MM.1S (cell line): Measurements from ENCODE around the gene SMOC2.

Source experiments
- CTCF ChIP-seq: fragments of 300-600 bp; sonication (generic); IDR thresholded peaks from 2 replicates; pipeline ENCODE4 v1.5.1; 2016; ENCODE audit warnings: antibody characterized with exemption, low read length, mixed read lengths
- EZH2 ChIP-seq: fragments of 300-600 bp; sonication (generic); optimal IDR thresholded peaks from 2 replicates; pipeline ENCODE3; 2017; ENCODE audit warnings: low read depth, mild to moderate bottlenecking, antibody characterized with exemption, low read length, mixed read lengths
- EZH2phosphoT487 ChIP-seq: fragments of 300-600 bp; sonication (generic); IDR thresholded peaks from 2 replicates; pipeline ENCODE4 v1.6.1; 2018; ENCODE audit warnings: antibody characterized with exemption, low read length

GRCh38 chr6:168619560-168620314 is 178.8 kb downstream of the SMOC2 start:
- TF ChIP-seq EZH2 (no peak), CTCF (no peak), EZH2phosphoT487 (no peak)
